Motor neuron (in vitro differentiated cells): ENCODE data around the gene SLC1A5. TPM values are rescaled to one million over a fixed set of nuclear protein-coding genes. Genes with fewer than 3 reads are reported as not detected.

Experiments used
- ATAC-seq, 8 experiments: fragments of 200-7000 bp; cut with Tn5 transposase; replicated peaks in 6 of 8; 2 replicates each; pipeline ENCODE4 v1.8.0; 2021; ENCODE audit warnings: mild to moderate bottlenecking in 8 of 8, moderate library complexity in 8 of 8
- H3K27ac ChIP-seq, 2 donors: fragments of 250-450 bp; sonication (Bioruptor Pico); 2 replicates each; pipeline ENCODE4 v1.9.0; 2021; ENCODE audit warnings: antibody characterized with exemption in 2 of 2, mild to moderate bottlenecking in 2 of 2, moderate library complexity in 1 of 2
- H3K4me1 ChIP-seq, 2 donors: fragments of 250-450 bp; sonication (Bioruptor Pico); replicated peaks in 1 of 2; 2 replicates each; pipeline ENCODE4 v1.6.1; 2021; ENCODE audit warnings: antibody characterized with exemption in 2 of 2, mild to moderate bottlenecking in 2 of 2, moderate library complexity in 1 of 2
- H3K4me3 ChIP-seq, 5 donors: fragments of 250-450 bp; sonication (Bioruptor Pico); 2 replicates each; pipeline ENCODE4 v1.9.0; 2021; ENCODE audit warnings: antibody characterized with exemption in 5 of 5, mild to moderate bottlenecking in 5 of 5, moderate library complexity in 4 of 5
- WGBS, 10 experiments: fragments of 450-650 bp; shearing (Covaris generic); methylation state at CpG; one replicate each; pipeline ENCODE4 v1.0.0; 2022; 5-methylcytosine and 5-hydroxymethylcytosine counted together
- in situ Hi-C, 9 experiments: fragments of 400-800 bp; cut with MboI; loops; one replicate each; pipeline ENCODE4 v1.15.0; 2021; ENCODE audit warnings: low sequenced_read_pairs in 9 of 9, low pct_unique_long_range_greater_than_20kb in 2 of 9; ENCODE audit not compliant: unreplicated experiment in 9 of 9
- total RNA-seq, 8 experiments: library from RNA; unstranded; fragments of 300-600 nt; gene quantifications; 2 replicates each; pipeline versions ENCODE4 v1.2.3 to v1.2.4, GENCODE V29; 2022

The SLC1A5 gene
- total RNA-seq, 8 experiments from 2014 or later: 54.6 to 98.0 (median 77.7) TPM

DNA sequence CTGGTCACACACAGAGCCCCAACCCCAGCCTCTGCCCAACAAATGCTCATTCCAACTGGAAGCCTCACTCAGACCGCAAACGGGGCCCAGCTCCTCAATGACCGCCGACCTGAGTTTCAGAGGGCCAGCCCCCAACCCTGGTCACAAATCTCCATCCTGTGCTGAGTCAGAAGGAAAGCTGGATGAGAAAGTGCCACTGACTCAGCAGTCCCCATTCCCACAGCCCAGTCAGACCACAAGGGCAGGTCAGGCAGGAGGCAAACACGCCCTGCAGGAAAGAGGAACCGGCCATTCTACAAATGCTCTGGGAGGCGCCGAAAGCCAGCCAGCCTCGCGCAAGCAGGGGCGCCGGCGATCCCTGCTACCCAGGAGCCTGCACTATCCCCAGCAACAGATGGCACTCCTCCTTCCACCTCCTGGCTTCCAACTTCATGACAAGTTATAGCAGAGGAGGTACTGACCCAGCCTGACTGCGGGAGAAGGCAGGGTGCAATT lies 57.3 kb downstream of the SLC1A5 start:
- H3K27ac ChIP-seq: no peak overlapping the region
- H3K4me3 ChIP-seq: no peak overlapping the region
- peaks cover 0 to 9% of the 10 kb centered on the region in 2 donors for H3K4me1 ChIP-seq
- in situ Hi-C loops: no loop called here
- WGBS, 10 experiments: 20 to 100% (median 96%) methylated on average over 1 to 5 of the region's 14 CpGs; no CpG with 5 or more reads in 3 of the 10 experiments
- peak in 2 of 8 experiments; percentile 85 to 86 for ATAC-seq

DNA sequence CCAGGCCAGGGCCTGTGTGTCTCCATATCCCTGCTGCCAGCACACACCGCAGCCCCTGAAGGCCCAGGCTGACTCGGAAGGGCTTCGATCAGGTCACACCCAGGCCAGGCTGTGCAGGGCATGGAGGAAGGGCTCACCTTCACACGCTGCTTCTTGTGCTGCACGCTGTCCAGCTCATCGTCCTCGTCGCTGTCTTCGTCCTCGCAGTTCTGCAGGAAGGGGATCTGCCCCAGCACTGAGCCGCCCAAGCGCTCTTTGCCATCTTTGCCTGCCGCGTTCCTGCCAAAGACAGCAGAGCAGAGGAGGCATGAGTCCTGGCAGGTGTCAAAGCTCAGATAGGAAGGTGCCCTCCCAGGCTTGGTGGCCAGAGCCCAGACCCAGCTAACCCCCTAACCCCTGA lies 57.8 kb downstream of the SLC1A5 start:
- Histone ChIP-seq H3K4me3 (no peak overlapping the region), H3K4me1 (peaks cover 0 to 9% of the 10 kb centered on the region in 2 donors), H3K27ac (no peak overlapping the region)
- WGBS, 10 experiments: 94 to 100% (median 99%) methylated on average over 1 to 6 of the region's 14 CpGs; no CpG with 5 or more reads in 6 of the 10 experiments
- peak in 2 of 8 experiments; percentile 4 to 6 for ATAC-seq
- in situ Hi-C loops: no loop called here

DNA sequence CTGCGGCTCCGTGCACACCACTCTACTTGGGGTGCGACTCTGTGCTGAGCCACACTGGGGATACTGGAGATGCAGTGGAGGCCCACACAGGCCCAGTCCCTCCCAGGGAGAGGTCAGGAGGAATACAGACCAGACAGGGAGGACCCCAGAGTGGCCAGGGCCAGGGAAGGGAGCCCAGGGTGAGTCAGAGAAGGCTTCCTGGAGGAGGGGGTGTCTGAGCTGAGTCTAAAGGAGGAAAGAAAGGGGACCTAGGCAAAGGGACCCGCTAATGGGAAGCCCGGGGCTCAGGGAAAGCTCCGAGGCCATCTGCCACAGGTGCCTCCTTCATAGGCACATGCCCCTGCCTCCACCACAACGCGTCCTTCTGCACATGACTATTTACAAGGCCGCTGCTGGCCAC lies 58.2 kb downstream of the SLC1A5 start:
- H3K4me3 ChIP-seq: no peak overlapping the region
- peaks cover 0 to 9% of the 10 kb centered on the region in 2 donors for H3K4me1 ChIP-seq
- H3K27ac ChIP-seq: no peak overlapping the region
- in situ Hi-C loops: no loop called here
- no peak for ATAC-seq
- WGBS, 10 experiments: 100% methylated on average over 1 to 3 of the region's 9 CpGs; no CpG with 5 or more reads in 5 of the 10 experiments

DNA sequence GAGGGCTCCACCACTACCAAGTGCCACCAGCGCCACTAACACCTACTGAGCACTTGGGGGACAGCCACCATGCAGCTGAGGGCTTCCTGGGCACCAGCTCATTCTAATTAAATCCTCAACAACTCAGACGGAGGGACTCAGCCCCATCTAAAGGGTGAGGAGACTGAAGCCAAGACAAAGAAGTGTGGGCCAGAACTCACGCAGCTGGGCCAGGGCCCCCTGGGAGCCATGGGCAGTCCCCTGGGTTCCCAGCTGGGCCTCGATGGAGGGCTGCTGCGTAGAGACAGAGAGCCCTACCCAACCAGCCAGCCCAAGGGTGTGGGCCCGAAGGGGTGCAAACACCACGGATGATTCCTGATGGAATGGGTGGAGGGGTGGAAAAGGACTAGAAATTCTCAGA lies 58.7 kb downstream of the SLC1A5 start:
- Histone ChIP-seq H3K27ac (no peak overlapping the region), H3K4me1 (peaks cover 0 to 9% of the 10 kb centered on the region in 2 donors), H3K4me3 (no peak overlapping the region)
- in situ Hi-C loops: no loop called here
- WGBS, 10 experiments: 80 to 100% methylated on average over 1 to 2 of the region's 7 CpGs; no CpG with 5 or more reads in 8 of the 10 experiments
- ATAC-seq: no peak

DNA sequence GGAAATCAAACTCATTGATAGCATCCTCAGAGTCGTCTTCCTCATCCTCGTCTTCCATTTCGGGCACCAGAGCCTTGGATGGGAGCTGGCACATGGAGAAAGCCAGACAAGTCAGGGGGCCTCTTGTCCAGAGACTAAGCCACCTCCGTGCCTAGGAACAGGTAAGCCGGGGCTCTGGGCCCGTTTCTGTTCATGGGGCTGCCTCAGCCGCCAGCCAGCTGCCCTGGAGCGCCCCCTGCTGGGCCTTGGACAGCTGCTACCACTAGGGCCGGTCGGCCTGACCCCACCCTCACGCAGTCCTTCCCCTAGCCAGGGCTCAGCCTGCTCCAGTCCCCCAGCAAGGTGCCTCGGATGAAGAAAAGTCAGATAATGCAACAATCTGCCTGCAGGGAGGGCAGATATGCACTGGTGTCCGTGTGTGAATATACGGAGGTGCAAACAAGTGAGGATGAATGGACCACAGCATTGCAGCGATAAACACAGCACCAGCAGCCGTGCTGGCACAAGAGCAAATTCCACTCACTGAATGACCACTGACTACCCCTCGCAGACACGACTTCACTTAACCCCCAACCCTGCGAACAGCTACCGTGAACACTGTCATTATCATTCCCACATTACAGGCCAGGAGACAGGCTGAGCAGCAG lies 59.6 kb downstream of the SLC1A5 start:
- in situ Hi-C loops: no loop called here
- WGBS, 10 experiments: 43 to 90% (median 60%) methylated on average over 1 to 7 of the region's 20 CpGs; no CpG with 5 or more reads in 3 of the 10 experiments
- Histone ChIP-seq H3K4me3 (no peak overlapping the region), H3K27ac (no peak overlapping the region), H3K4me1 (peaks cover 0 to 9% of the 10 kb centered on the region in 2 donors)
- ATAC-seq: peak; percentile 49 to 92 (median 69)

DNA sequence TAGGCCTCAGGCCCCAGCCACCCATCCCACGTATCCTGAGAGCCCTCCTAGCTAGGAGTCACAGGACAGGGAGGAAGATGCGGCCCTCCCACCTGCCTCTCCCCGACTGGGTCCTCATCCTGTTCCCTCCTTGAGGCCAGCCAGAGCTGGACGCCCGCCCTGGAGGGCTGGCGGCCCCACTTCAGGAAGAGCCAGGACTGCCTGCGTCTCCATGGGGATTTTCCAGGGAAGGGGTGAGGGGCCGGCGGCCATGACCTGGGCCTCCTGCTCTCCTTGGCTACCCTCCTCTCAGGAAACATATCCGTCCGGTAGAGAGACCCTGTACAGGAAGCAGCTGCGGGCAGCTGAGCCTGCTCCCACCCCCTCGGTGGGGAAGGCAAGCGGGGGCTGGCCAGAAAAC lies 60.2 kb downstream of the SLC1A5 start:
- ATAC-seq: peak in 1 of 8 experiments; percentile 1
- H3K4me3 ChIP-seq: no peak overlapping the region
- 100% methylated on average over 2 of the region's 14 CpGs; no CpG with 5 or more reads in 9 of the 10 experiments for WGBS, 10 experiments
- peaks cover 0 to 9% of the 10 kb centered on the region in 2 donors for H3K4me1 ChIP-seq
- in situ Hi-C loops: no loop called here
- H3K27ac ChIP-seq: no peak overlapping the region

DNA sequence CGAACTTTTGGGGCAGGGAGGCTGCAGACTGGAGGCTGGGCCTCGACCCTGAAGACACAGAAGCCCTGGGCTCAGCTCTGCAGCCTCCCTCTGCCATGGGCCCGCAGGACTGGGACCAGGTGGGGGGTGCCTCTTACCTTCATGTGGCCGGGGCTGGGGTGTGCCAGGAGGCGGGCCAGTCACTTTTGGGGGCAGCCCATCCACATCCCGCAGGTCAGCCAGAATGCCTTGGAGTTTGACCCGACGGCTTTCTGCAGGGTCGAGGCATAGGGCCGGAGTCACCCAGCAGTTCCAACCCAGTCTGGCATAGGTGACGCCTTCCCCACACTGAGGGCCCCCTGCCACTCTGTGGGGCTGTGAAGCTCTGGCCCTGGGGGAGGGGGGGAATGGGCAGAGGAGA lies 60.6 kb downstream of the SLC1A5 start:
- in situ Hi-C loops: no loop called here
- WGBS, 10 experiments: 80 to 98% methylated on average over 3 to 6 of the region's 11 CpGs; no CpG with 5 or more reads in 8 of the 10 experiments
- Histone ChIP-seq H3K27ac (no peak overlapping the region), H3K4me3 (no peak overlapping the region), H3K4me1 (peaks cover 0 to 9% of the 10 kb centered on the region in 2 donors)
- no peak for ATAC-seq

DNA sequence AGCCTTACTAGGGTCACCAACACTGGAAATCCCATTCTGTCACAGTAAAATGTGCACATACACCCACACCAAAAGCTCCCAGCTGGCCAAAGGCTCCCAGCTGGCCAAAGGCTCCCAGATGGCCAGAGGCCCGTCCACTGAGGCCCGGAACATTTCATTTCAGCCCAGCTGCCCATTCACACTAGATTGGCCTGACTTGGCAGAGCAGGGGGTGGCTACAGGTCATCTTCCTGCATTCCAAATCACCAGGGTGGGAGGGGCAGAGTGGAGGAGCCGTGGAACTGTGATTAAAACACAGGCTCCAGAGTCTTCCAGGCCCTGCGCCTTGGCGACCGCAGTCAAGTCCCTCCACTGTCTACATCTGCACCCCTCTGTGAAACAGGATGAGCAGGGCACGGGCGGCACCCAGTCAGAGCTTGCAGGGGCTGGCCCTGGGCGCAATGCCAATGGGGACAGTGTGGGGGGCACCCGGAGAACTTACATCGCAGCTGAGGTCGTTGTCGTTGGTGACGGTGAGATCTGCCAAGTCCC lies 61.4 kb downstream of the SLC1A5 start:
- Histone ChIP-seq H3K27ac (peak overlapping the region in 1 of 2 donors; percentile 48), H3K4me1 (peaks cover 0 to 9% of the 10 kb centered on the region in 2 donors), H3K4me3 (no peak overlapping the region)
- in situ Hi-C loops: no loop called here
- WGBS, 10 experiments: 40 to 60% methylated on average over 1 of the region's 14 CpGs; no CpG with 5 or more reads in 8 of the 10 experiments
- ATAC-seq: peak in 3 of 8 experiments; percentile 11 to 47 (median 15)

DNA sequence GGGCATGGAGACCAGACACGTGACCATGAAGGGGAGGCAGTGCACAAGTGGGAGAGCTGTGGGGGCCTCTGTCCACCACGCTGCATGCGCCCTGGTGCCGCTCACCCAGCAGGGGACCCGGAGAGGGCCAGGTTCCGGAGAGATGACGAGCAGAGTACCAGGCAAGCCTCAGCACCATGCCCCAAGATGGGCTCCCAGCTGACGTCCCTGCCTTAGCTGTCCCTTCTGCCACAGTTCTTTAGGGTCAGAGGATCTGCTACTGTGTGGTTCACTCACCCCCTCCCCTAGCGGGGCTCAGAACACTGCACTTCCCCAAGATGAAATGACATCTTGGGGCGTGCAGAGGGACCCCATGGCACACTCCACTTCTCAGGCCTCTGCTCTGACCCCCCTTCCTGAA lies 61.8 kb downstream of the SLC1A5 start:
- Histone ChIP-seq H3K4me1 (peaks cover 0 to 9% of the 10 kb centered on the region in 2 donors), H3K4me3 (no peak overlapping the region), H3K27ac (no peak overlapping the region)
- no peak for ATAC-seq
- in situ Hi-C loops: no loop called here
- 50 to 100% (median 92%) methylated on average over 1 to 9 of the region's 10 CpGs; no CpG with 5 or more reads in 4 of the 10 experiments for WGBS, 10 experiments

DNA sequence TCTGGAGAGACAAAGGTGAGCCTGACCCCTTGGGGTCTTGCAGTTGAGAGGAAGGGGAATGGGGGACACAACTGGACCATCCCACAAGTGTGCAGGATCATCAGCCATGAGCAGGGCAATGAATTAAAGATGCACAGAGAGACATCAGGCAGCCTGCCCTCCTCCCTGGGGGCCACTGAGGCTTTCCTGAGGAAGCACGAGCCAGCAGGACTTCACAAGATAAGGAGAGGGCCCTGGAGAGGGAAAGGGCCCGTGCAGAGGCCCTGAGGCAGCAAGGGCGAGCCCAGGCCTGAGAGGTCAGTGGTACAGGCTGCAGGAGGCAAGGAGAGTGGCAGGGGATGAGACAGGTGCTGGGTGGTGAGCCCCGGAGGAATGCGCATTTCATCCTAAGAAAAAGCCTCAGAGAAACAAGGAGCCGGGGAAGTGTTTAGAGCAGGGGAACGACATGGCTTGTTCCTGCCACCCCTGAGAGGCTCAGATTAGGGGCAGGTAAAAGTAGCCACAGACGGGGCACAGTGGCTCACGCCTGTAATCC lies 62.5 kb downstream of the SLC1A5 start:
- H3K27ac ChIP-seq: no peak overlapping the region
- no peak overlapping the region for H3K4me3 ChIP-seq
- ATAC-seq: no peak
- in situ Hi-C loops: no loop called here
- 40 to 100% (median 77%) methylated on average over 1 to 7 of the region's 9 CpGs; no CpG with 5 or more reads in 2 of the 10 experiments for WGBS, 10 experiments
- peaks cover 0 to 9% of the 10 kb centered on the region in 2 donors for H3K4me1 ChIP-seq

DNA sequence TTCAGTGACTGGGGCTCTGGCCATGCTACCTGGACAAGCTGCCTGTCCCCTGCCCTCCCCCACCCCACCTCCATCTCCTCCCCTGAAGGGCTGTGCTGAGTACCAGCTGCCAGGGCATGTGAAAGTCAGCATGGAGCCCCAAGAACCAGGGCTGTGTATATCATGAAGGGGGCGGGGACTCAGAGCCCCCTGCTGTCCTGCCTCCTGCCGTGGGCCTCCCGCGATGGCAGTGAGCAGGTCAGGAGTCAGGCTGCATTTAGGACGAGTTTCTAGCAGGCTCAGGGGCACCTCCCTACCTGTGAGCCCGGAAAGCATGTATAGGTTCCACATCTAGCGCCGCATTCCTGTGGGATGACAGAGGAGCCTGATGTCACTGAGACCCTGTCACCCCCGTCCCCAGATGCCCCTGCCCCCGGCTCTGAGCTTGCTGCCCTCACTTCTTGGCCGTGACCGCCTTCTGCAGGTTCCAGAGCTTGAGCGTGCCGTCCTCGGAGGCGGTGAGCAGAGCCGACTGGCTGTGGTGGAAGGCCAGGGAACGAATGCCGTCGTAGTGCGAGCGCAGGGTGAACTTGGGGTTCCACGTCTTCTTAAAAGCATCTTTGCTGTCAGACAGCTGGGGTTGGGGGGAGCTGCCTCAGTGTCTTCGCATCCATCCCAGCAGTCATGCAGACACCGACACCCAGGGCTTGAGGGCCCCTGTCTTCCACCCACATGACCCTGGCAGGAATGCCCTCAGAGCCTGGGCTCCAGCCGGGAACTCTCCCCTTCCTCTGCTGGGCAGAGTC lies 63.2 kb downstream of the SLC1A5 start:
- in situ Hi-C loops: no loop called here
- no peak for ATAC-seq
- peaks cover 0 to 9% of the 10 kb centered on the region in 2 donors for H3K4me1 ChIP-seq
- WGBS, 10 experiments: 80% methylated on average over 1 of the region's 26 CpGs; no CpG with 5 or more reads in 9 of the 10 experiments
- no peak overlapping the region for H3K4me3 ChIP-seq
- no peak overlapping the region for H3K27ac ChIP-seq
